MM.1S (cell line): Measurements from ENCODE around the gene ATXN1.

ENCODE experiments used
- DNase-seq: peaks from one replicate; pipeline ENCODE4 v3.0.0-alpha.2; 2015
- H2AFZ ChIP-seq: fragments of 300-600 bp; sonication (generic); 2 replicates; pipeline ENCODE4 v1.6.0; 2016; ENCODE audit warnings: antibody characterized with exemption, low read length
- H3F3A ChIP-seq: fragments of 300-600 bp; sonication (generic); 2 replicates; pipeline ENCODE4 v1.6.1; 2016; ENCODE audit warnings: mild to moderate bottlenecking, antibody characterized with exemption, low read length, moderate library complexity, mixed read lengths; ENCODE audit not compliant: insufficient read depth
- H3K27ac ChIP-seq: fragments of 300-600 bp; sonication (generic); 2 replicates; pipeline ENCODE4 v1.5.1; 2016; ENCODE audit warnings: mild to moderate bottlenecking, low read length
- H3K27me3 ChIP-seq: fragments of 300-600 bp; sonication (generic); replicated peaks from 2 replicates; pipeline ENCODE4 v1.6.0; 2016; ENCODE audit warnings: low read length; ENCODE audit not compliant: insufficient read depth
- H3K36me3 ChIP-seq: fragments of 300-600 bp; sonication (generic); replicated peaks from 2 replicates; pipeline ENCODE4 v1.6.1; 2016; ENCODE audit warnings: mild to moderate bottlenecking, low read length, mixed read lengths; ENCODE audit not compliant: insufficient read depth
- H3K4me1 ChIP-seq: fragments of 300-600 bp; sonication (generic); 2 replicates; pipeline ENCODE4 v1.6.1; 2016; ENCODE audit warnings: low read length, mixed read lengths
- H3K4me2 ChIP-seq: fragments of 300-600 bp; sonication (generic); 2 replicates; pipeline ENCODE4 v1.6.0; 2016; ENCODE audit warnings: low read depth, low read length
- H3K4me3 ChIP-seq: fragments of 300-600 bp; sonication (generic); 2 replicates; pipeline ENCODE4 v1.5.1; 2016; ENCODE audit warnings: low read length, mixed read lengths
- H3K79me2 ChIP-seq: fragments of 300-600 bp; sonication (generic); 2 replicates; pipeline ENCODE4 v1.6.1; 2016; ENCODE audit warnings: mixed run types, low read length, mixed read lengths
- H3K9ac ChIP-seq: fragments of 300-600 bp; sonication (generic); 2 replicates; pipeline ENCODE4 v1.6.1; 2016; ENCODE audit warnings: low read length, mixed read lengths
- H3K9me2 ChIP-seq: fragments of 300-600 bp; sonication (generic); replicated peaks from 2 replicates; pipeline ENCODE4 v1.6.1; 2016; ENCODE audit warnings: mild to moderate bottlenecking, low read length, mixed read lengths; ENCODE audit not compliant: insufficient read depth
- H3K9me3 ChIP-seq: fragments of 300-600 bp; sonication (generic); replicated peaks from 2 replicates; pipeline ENCODE4 v1.6.1; 2016; ENCODE audit warnings: mild to moderate bottlenecking, low read length, mixed read lengths; ENCODE audit not compliant: insufficient read depth
- H4K20me1 ChIP-seq: fragments of 300-600 bp; sonication (generic); 2 replicates; pipeline ENCODE4 v1.6.1; 2016; ENCODE audit warnings: mild to moderate bottlenecking, low read length, moderate library complexity, mixed read lengths; ENCODE audit not compliant: insufficient read depth
- CTCF ChIP-seq: fragments of 300-600 bp; sonication (generic); IDR thresholded peaks from 2 replicates; pipeline ENCODE4 v1.5.1; 2016; ENCODE audit warnings: antibody characterized with exemption, low read length, mixed read lengths
- EZH2 ChIP-seq: fragments of 300-600 bp; sonication (generic); optimal IDR thresholded peaks from 2 replicates; pipeline ENCODE3; 2017; ENCODE audit warnings: low read depth, mild to moderate bottlenecking, antibody characterized with exemption, low read length, mixed read lengths
- EZH2phosphoT487 ChIP-seq: fragments of 300-600 bp; sonication (generic); IDR thresholded peaks from 2 replicates; pipeline ENCODE4 v1.6.1; 2018; ENCODE audit warnings: antibody characterized with exemption, low read length

The ATXN1 gene

GRCh38 chr6:16396497-16397319, 364.6 kb downstream of the ATXN1 start:
- TF ChIP-seq EZH2 (no peak), EZH2phosphoT487 (no peak), CTCF (no peak)
- no peaks in the 10 kb centered on the region for H3F3A ChIP-seq
- H4K20me1 ChIP-seq = no peaks in the 10 kb centered on the region
- no peaks in the 10 kb centered on the region for H3K9me2 ChIP-seq
- no peaks in the 10 kb centered on the region for H3K27me3 ChIP-seq
- no peak overlapping the region for H2AFZ ChIP-seq
- no peak overlapping the region for H3K9ac ChIP-seq
- H3K79me2 ChIP-seq = no peaks in the 10 kb centered on the region
- no peaks in the 10 kb centered on the region for H3K36me3 ChIP-seq
- no peak overlapping the region for H3K27ac ChIP-seq
- H3K4me1 ChIP-seq = no peaks in the 10 kb centered on the region
- no peak for DNase-seq
- H3K4me2 ChIP-seq = no peak overlapping the region
- no peak overlapping the region for H3K4me3 ChIP-seq
- H3K9me3 ChIP-seq = no peaks in the 10 kb centered on the region

DNA sequence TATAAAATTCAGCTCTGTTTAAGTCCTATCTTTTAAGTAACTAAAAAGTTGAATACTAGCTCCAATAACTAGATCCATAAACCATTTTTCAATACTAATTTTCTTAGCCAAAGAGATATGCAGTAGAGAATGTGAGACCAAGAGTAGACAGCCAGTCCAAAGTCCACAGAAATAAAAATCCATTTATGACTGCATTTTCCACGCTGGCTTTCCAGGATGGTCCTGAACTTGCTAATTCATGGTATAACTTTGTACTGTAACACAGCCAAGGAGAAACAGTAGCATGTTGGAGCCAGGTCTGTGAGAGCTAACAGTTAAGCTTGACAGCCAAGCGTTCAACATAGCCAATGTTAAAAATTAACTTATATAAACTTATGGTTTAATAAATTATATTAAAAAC, 366.6 kb downstream of the ATXN1 start:
- H3K27me3 ChIP-seq = no peaks in the 10 kb centered on the region
- no peak overlapping the region for H3K4me2 ChIP-seq
- H3K36me3 ChIP-seq = no peaks in the 10 kb centered on the region
- no peak overlapping the region for H3K27ac ChIP-seq
- no peaks in the 10 kb centered on the region for H3K79me2 ChIP-seq
- H4K20me1 ChIP-seq = no peaks in the 10 kb centered on the region
- no peak for DNase-seq
- H3K9ac ChIP-seq = no peak overlapping the region
- no peaks in the 10 kb centered on the region for H3K9me3 ChIP-seq
- H2AFZ ChIP-seq = no peak overlapping the region
- TF ChIP-seq EZH2phosphoT487 = no peak
- no peak for TF ChIP-seq CTCF
- no peak for TF ChIP-seq EZH2
- no peaks in the 10 kb centered on the region for H3K9me2 ChIP-seq
- no peak overlapping the region for H3K4me3 ChIP-seq
- H3F3A ChIP-seq = no peaks in the 10 kb centered on the region
- no peaks in the 10 kb centered on the region for H3K4me1 ChIP-seq

DNA sequence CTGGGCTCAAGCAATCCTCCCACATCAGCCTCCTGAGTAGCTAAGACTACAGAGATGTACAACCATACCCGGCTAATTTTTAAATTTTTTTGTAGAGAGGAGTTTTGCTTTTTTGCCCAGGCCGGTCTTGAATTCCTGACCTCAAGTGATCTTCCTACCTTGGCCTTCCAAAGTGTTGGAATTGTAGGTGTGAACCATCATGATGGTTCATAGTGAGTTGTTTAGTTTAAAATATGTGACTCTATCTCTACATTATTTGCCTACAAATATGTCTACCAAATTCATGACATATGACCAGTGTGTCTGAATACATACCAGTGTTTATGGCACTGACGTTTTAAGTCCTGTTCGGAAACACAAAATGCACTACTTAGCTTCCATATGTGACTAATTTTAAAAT, 367.9 kb downstream of the ATXN1 start:
- Histone ChIP-seq H3K27me3 (no peaks in the 10 kb centered on the region), H3K9me3 (no peaks in the 10 kb centered on the region), H3K79me2 (no peaks in the 10 kb centered on the region), H3K36me3 (no peaks in the 10 kb centered on the region), H3K9me2 (no peaks in the 10 kb centered on the region), H4K20me1 (no peaks in the 10 kb centered on the region), H3F3A (no peaks in the 10 kb centered on the region), H3K4me3 (no peak overlapping the region), H3K4me2 (no peak overlapping the region), H3K27ac (no peak overlapping the region), H3K9ac (no peak overlapping the region), H2AFZ (no peak overlapping the region), H3K4me1 (no peaks in the 10 kb centered on the region)
- DNase-seq = no peak
- TF ChIP-seq CTCF (no peak), EZH2 (no peak), EZH2phosphoT487 (no peak)
